HG03457 (cell line): ENCODE results near the gene SYNC.
"Not testable (repeated sequence)": the region's sequence is repeated elsewhere in the genome, so short reads cannot be mapped to it uniquely, and the experiment has no call there.

Experiments
- ATAC-seq: cut with Tn5 transposase; IDR thresholded peaks from one replicate; pipeline ENCODE4 v1.9.1; 2021; ENCODE audit warnings: moderate number of reproducible peaks; ENCODE audit not compliant: unreplicated experiment

Gene SYNC

GRCh38 chr1:32695098-32695904 is 7.3 kb downstream of the SYNC start:
- ATAC-seq = no peak

- ATAC-seq = no peak
These were observed 9.0 kb downstream of the SYNC start for GRCh38 chr1:32693455-32694174.

- ATAC-seq = no peak
These were observed 16.2 kb downstream of the SYNC start for GRCh38 chr1:32686387-32686786.

GRCh38 chr1:32685498-32685897 is 17.1 kb downstream of the SYNC start:
- ATAC-seq = no peak

GRCh38 chr1:32684167-32684811 is 18.3 kb downstream of the SYNC start:
- no peak for ATAC-seq

- no peak for ATAC-seq
These were observed 19.2 kb downstream of the SYNC start for GRCh38 chr1:32683397-32683796.

GRCh38 chr1:32681999-32682398 is 20.6 kb downstream of the SYNC start:
- ATAC-seq = no peak

- ATAC-seq = no peak
These were observed 21.1 kb downstream of the SYNC start for GRCh38 chr1:32681509-32681908.

- no peak for ATAC-seq
These were observed 21.9 kb downstream of the SYNC start for GRCh38 chr1:32680642-32681041.

- not testable (repeated sequence) for ATAC-seq
These were observed 22.6 kb downstream of the SYNC start for GRCh38 chr1:32679993-32680392.

GRCh38 chr1:32676945-32677344 is 25.6 kb downstream of the SYNC start:
- no peak for ATAC-seq

GRCh38 chr1:32668716-32669115 is 33.9 kb downstream of the SYNC start:
- not testable (repeated sequence) for ATAC-seq

- no peak for ATAC-seq
These were observed 35.5 kb downstream of the SYNC start for GRCh38 chr1:32666901-32667566.

GRCh38 chr1:32665915-32666314 is 36.7 kb downstream of the SYNC start:
- no peak for ATAC-seq

- ATAC-seq = no peak
These were observed 43.0 kb downstream of the SYNC start for GRCh38 chr1:32659581-32659980.

- ATAC-seq = no peak
These were observed 50.2 kb downstream of the SYNC start for GRCh38 chr1:32652244-32652962.

GRCh38 chr1:32651461-32652073 is 51.0 kb downstream of the SYNC start:
- ATAC-seq = peak; percentile 14

- ATAC-seq = peak; percentile 68
These were observed 51.7 kb downstream of the SYNC start, which contains the start of gene RBBP4 for GRCh38 chr1:32650752-32651460. RBBP4 (plus strand) TSS chr1:32651208; CDS start chr1:32651307, 99 bp downstream.

- ATAC-seq = peak; percentile 39
These were observed 52.3 kb downstream of the SYNC start, which contains the start of gene ZBTB8OS for GRCh38 chr1:32650248-32650751. ZBTB8OS (minus strand) TSS chr1:32650550; CDS start chr1:32650529, 21 bp downstream.
